Natural killer cell (primary cell): ENCODE measurements around the gene TSPYL6. TPM values are rescaled to one million over a fixed set of nuclear protein-coding genes. Genes with fewer than 3 reads are reported as not detected.

Source experiments
- ATAC-seq, 3 donors: fragments of 150-1000 bp in 2 of 3; fragments of 200-7000 bp in 1 of 3; cut with Tn5 transposase; 1 replicate in 1 of 3; 2 replicates in 2 of 3; pipeline ENCODE4 v1.10.0; 2021; ENCODE audit warnings: mild to moderate bottlenecking in 2 of 3, moderate library complexity in 2 of 3
- DNase-seq, 2 donors: peaks; one replicate each; pipeline versions ENCODE4 v3.0.0 to v3.0.0-alpha.2; 2013 to 2021; ENCODE audit warnings: mixed read lengths in 1 of 2
- H3K27ac ChIP-seq: one replicate; pipeline ENCODE4 v1.5.1; 2013; ENCODE audit warnings: mild to moderate bottlenecking, low read length
- H3K27me3 ChIP-seq: one replicate; pipeline ENCODE4 v1.6.1; 2013; ENCODE audit warnings: low read length; ENCODE audit not compliant: control insufficient read depth, insufficient read depth
- H3K36me3 ChIP-seq: one replicate; pipeline ENCODE4 v1.6.1; 2013; ENCODE audit warnings: low read length; ENCODE audit not compliant: control insufficient read depth, insufficient read depth
- H3K4me1 ChIP-seq: one replicate; pipeline ENCODE4 v1.6.1; 2013; ENCODE audit warnings: low read length; ENCODE audit not compliant: control insufficient read depth, insufficient read depth
- H3K4me3 ChIP-seq: one replicate; pipeline ENCODE4 v1.5.1; 2013; ENCODE audit warnings: low read length
- H3K9me3 ChIP-seq: one replicate; pipeline ENCODE4 v1.6.1; 2013; ENCODE audit warnings: low read length; ENCODE audit not compliant: control insufficient read depth, insufficient read depth
- H3K27ac Mint-ChIP-seq, 2 donors: one replicate each; pipeline ENCODE4 v1.8.0; 2022; ENCODE audit warnings: mild to moderate bottlenecking in 2 of 2, mixed read lengths in 2 of 2, moderate library complexity in 1 of 2
- H3K27me3 Mint-ChIP-seq, 2 donors: one replicate each; pipeline ENCODE4 v1.8.0; 2022; ENCODE audit warnings: low read depth in 2 of 2, mixed read lengths in 2 of 2
- H3K36me3 Mint-ChIP-seq: one replicate; pipeline ENCODE4 v1.8.0; 2022; ENCODE audit warnings: mixed read lengths
- H3K4me1 Mint-ChIP-seq, 2 donors: one replicate each; pipeline ENCODE4 v1.8.0; 2022; ENCODE audit warnings: mixed read lengths in 2 of 2
- H3K4me3 Mint-ChIP-seq: one replicate; pipeline ENCODE4 v1.8.0; 2022; ENCODE audit warnings: mild to moderate bottlenecking, moderate library complexity, mixed read lengths
- H3K9me3 Mint-ChIP-seq, 2 donors: one replicate each; pipeline ENCODE4 v1.8.0; 2022; ENCODE audit warnings: mixed read lengths in 2 of 2
- CTCF ChIP-seq: fragments of 200-600 bp; IDR thresholded peaks from one replicate; pipeline ENCODE4 v1.8.0; 2022; ENCODE audit warnings: antibody characterized with exemption
- WGBS: methylation state at CpG from one replicate; pipeline ENCODE4 v1.1.7; 2013; ENCODE audit warnings: missing lambda C conversion rate; ENCODE audit not compliant: insufficient coverage; 5-methylcytosine and 5-hydroxymethylcytosine counted together
- intact Hi-C: fragments of 100-400 bp; cut with micrococcal nuclease; formaldehyde crosslinking; loops from one replicate; pipeline ENCODE4 v1.14.2; 2022
- total RNA-seq, 4 donors: library from RNA; stranded (reverse); fragments of 120-200 nt in 1 of 4; gene quantifications; one replicate each; pipeline versions ENCODE4 v1.2.3 to v1.2.4, GENCODE V29; 2013 to 2022

TSPYL6 gene
- total RNA-seq, 3 donors from 2014 or later (not counting 1 experiment from before 2014, with no cell fraction given): not detected

- Mint-ChIP-seq H3K27ac (no peak overlapping the region), H3K36me3 (no peaks in the 10 kb centered on the region), H3K9me3 (no peaks in the 10 kb centered on the region), H3K27me3 (no peaks in the 10 kb centered on the region), H3K4me3 (no peak overlapping the region), H3K4me1 (no peaks in the 10 kb centered on the region)
- Histone ChIP-seq H3K9me3 (no peaks in the 10 kb centered on the region), H3K27me3 (no peaks in the 10 kb centered on the region), H3K36me3 (no peaks in the 10 kb centered on the region), H3K4me3 (no peak overlapping the region), H3K27ac (no peak overlapping the region), H3K4me1 (no peaks in the 10 kb centered on the region)
- 96% methylated on average over 3 of the region's 3 CpGs for whole genome bisulfite sequencing
- DNase-seq (no peak), ATAC-seq (no peak)
- TF ChIP-seq CTCF: no peak
- intact Hi-C loops: no loop called here
Measured at GRCh38 chr2:54284826-54285225, 28.8 kb upstream of the TSPYL6 start.

- ATAC-seq: no peak
- no peak for TF ChIP-seq CTCF
- Mint-ChIP-seq H3K4me1 (no peaks in the 10 kb centered on the region), H3K27me3 (no peaks in the 10 kb centered on the region), H3K36me3 (no peaks in the 10 kb centered on the region), H3K9me3 (no peaks in the 10 kb centered on the region), H3K27ac (no peak overlapping the region), H3K4me3 (no peak overlapping the region)
- 88% methylated on average over 1 of the region's 2 CpGs for whole genome bisulfite sequencing
- no peak for DNase-seq
- Histone ChIP-seq H3K27me3 (no peaks in the 10 kb centered on the region), H3K4me1 (no peaks in the 10 kb centered on the region), H3K27ac (no peak overlapping the region), H3K4me3 (no peak overlapping the region), H3K36me3 (no peaks in the 10 kb centered on the region), H3K9me3 (no peaks in the 10 kb centered on the region)
- intact Hi-C loops: no loop called here
Measured at GRCh38 chr2:54279385-54279784, 23.4 kb upstream of the TSPYL6 start.

- intact Hi-C loops: no loop called here
- Histone ChIP-seq H3K9me3 (no peaks in the 10 kb centered on the region), H3K4me3 (no peak overlapping the region), H3K27ac (no peak overlapping the region), H3K36me3 (no peaks in the 10 kb centered on the region), H3K4me1 (no peaks in the 10 kb centered on the region), H3K27me3 (no peaks in the 10 kb centered on the region)
- ATAC-seq (no peak), DNase-seq (no peak)
- Mint-ChIP-seq H3K27me3 (no peaks in the 10 kb centered on the region), H3K9me3 (no peaks in the 10 kb centered on the region), H3K36me3 (no peaks in the 10 kb centered on the region), H3K27ac (no peak overlapping the region), H3K4me1 (no peaks in the 10 kb centered on the region), H3K4me3 (no peak overlapping the region)
- TF ChIP-seq CTCF: no peak
- WGBS: no CpG with 5 or more reads among the region's 2 CpGs
Measured at GRCh38 chr2:54275541-54275940, 19.5 kb upstream of the TSPYL6 start.

DNA sequence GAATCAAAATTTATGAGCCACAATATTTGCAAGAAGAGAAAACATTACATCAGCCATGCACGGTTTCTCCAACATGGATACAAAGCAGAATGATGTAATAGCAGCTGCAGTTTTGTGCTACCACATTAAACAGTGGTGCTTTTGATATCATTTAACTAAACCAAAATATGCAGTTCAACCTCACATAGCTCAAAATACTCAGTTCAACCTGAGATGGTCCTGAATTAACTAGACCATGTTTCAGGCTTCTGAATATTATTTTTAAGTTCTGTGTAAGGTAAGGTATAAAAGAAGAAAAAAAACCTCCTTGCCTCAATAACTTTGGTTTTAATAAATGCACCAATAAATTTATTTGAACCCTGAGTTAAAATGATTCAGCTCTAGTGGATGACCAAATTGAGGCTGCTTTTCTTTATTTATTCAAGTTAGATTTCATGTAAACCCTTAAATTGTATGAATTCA, 18.8 kb upstream of the TSPYL6 start:
- Mint-ChIP-seq H3K9me3 (no peaks in the 10 kb centered on the region), H3K4me3 (no peak overlapping the region), H3K36me3 (no peaks in the 10 kb centered on the region), H3K27ac (no peak overlapping the region), H3K27me3 (no peaks in the 10 kb centered on the region), H3K4me1 (no peaks in the 10 kb centered on the region)
- Histone ChIP-seq H3K36me3 (no peaks in the 10 kb centered on the region), H3K9me3 (no peaks in the 10 kb centered on the region), H3K27me3 (no peaks in the 10 kb centered on the region), H3K4me3 (no peak overlapping the region), H3K4me1 (no peaks in the 10 kb centered on the region), H3K27ac (no peak overlapping the region)
- no peak for ATAC-seq
- intact Hi-C loops: no loop called here
- TF ChIP-seq CTCF: no peak
- no peak for DNase-seq
- 93% methylated on average over 1 of the region's 1 CpG for WGBS
